Hypothalamus (tissue), 51 donors: ENCODE results near the gene MAP10.

ENCODE experiments used
- DNase-seq, 51 donors: peaks; one replicate each; lab custom pipeline; 2025; lab: John Stamatoyannopoulos, UW

Gene MAP10

DNA sequence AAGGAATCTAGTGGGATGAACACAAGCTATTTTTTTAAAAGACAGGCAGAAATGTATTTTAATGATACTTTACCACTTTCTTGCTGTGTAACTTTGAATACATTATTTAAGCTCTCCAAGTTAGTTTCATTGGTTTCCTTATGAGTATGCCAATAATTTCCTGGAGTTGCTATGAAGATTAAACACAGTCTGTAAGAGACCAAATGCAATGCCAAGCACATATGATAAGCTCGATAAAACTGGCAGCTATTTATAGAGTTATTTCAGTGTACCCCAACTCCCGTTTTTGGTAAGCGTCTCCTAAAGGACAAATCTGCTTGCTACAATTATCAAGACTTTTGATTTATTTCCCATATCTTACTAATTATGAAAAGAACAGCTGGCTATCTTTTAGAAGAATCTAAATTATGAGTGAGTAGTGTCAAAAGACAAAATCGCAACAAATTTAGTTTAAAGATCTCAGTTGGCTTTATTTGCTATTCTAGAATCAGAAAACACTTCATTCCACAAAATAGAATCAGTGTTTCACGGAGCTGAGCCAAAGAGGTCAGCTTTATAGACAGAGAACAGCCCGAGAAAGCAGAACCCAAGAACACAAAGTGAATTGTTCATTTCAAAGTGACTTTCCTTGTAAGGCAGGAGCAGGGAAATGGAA is 7.2 kb upstream of the MAP10 start:
- DNase-seq = no peak

DNA sequence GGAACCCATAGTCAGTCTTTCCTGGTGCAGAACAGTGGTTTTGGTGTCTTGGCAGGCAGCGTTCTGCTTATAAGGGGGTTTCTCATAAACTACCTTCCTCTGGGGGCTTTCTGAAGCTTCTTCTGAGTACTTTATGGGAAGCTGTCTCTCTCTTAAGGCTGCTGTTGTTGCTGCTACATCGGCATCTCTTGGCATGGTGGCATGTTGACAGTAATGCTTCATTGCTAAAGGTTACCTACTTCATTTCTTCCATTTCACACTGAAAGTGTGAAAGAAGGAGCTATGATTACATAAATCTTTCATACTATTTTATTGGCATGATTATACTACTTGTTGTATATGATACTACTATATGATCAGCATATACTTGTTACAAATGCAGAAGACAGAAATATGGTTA is 6.3 kb upstream of the MAP10 start:
- DNase-seq = no peak

DNA sequence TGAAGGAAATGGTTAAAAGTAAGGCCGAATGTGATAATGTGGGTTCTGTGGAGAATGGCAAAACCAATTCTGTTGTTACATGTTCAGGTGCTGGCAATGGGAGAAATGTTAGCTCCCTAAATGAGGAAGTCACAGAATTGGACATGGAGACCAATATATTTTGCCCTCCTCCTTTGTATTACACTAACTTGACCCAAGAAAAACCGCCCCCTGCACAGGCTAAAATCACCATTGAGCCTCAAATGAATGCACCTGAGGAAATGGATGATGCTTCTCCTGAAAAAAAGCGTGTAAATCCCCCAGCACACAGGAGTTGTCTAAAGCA is 932 bp downstream of the MAP10 start:
- DNase-seq = peak in 2 of 51 donors; percentile 22 to 37

GRCh38 chr1:232810856-232811255 is 5.6 kb downstream of the MAP10 start:
- DNase-seq = no peak

GRCh38 chr1:232812560-232812959 is 7.3 kb downstream of the MAP10 start:
- no peak for DNase-seq

DNA sequence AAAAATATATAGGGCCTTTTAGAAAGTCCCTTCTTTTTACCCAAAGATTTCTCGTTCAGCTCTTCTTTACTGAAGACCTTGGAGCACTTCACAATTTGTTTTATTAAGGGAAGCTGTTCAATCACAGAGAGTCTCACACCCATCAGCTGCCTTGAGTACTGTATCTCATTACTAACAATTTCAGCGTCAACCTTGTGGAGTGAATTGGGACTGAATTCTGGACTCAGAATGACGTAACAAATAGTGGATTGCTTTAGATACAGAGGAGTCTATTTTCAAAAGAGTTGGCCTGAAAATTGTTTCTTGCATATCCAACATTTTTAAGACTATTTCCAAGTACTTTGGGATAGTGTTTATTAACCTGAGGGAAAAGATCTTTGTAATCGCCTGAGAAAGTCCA is 7.9 kb downstream of the MAP10 start:
- DNase-seq = no peak

- DNase-seq = no peak
Measured at GRCh38 chr1:232813760-232814159, 8.5 kb downstream of the MAP10 start.

GRCh38 chr1:232816324-232816723 is 11.1 kb downstream of the MAP10 start:
- DNase-seq = no peak

GRCh38 chr1:232818040-232818439 is 12.8 kb downstream of the MAP10 start:
- no peak for DNase-seq

DNA sequence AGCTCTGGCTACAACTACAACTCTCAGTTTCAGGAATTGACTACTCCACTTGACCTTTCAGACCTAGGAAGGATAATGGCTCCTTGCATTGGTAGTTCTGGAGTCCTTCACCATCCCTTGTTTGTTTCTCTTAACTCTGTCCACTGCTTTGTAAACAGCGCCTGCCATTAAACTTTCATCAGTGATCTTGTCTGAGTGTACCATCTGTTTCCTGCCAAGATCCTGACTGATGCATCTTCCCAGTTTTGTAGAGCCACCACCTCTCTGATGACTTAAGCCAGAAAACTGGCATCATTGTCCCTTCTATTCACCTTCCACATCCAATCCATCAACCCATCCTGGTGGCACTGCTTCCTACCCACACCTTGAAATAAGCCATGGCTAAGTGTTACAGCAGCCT is 15.2 kb downstream of the MAP10 start:
- no peak for DNase-seq

GRCh38 chr1:232822530-232822929 is 17.3 kb downstream of the MAP10 start:
- no peak for DNase-seq

DNA sequence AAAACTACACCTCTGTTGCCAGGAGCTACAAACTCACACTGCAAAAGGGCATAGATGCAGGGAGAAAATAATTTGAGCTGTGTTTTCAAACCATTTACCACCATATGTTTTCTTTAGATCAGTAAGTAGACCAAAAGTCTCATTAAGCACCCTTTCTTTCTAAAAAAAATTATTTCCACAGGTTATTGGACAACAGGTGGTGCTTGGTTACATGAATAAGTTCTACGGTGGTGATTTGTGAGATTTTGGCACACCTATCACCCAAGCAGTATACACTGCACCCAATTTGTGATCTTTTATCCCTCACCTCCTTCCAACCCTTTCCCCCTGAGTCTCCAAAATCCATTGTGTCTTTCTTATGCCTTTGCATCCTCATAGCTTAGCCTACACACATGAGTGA is 21.1 kb downstream of the MAP10 start:
- no peak for DNase-seq

GRCh38 chr1:232830661-232831060 is 25.4 kb downstream of the MAP10 start:
- no peak for DNase-seq

GRCh38 chr1:232831895-232832294 is 26.7 kb downstream of the MAP10 start:
- no peak for DNase-seq

- DNase-seq = no peak
Measured at GRCh38 chr1:232834066-232834465, 28.9 kb downstream of the MAP10 start.

GRCh38 chr1:232835166-232835565 is 29.9 kb downstream of the MAP10 start:
- DNase-seq = no peak

- no peak for DNase-seq
Measured at GRCh38 chr1:232837087-232837486, 31.9 kb downstream of the MAP10 start.

GRCh38 chr1:232841823-232842565 is 36.8 kb downstream of the MAP10 start:
- no peak for DNase-seq

GRCh38 chr1:232844791-232845190 is 39.6 kb downstream of the MAP10 start:
- DNase-seq = no peak

DNA sequence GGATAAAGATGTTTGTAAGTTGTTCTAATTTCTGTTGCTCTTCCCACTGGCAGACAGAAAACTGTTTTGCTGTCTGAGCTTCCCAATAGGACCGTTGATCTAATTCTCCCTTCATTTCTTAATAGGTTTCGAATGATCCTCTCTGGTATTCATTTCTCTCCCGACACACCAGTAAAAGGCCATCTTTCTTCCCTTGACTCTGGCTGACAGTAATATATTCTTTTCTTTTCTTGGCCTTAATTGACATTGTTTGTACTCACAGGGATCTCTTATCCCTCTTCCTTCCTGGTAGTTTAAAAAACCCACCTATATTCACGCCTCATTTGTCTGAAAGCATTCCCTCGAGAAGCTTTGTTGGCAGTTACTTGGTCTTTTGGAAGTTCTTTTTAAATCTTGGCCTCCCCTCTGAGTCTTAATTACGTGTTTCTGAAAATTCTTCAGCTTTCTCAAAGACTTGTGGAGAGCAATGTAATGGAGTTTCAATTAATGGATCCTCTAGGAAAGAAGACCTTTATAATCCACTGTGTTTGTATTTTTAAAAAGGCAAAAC is 40.3 kb downstream of the MAP10 start:
- DNase-seq = no peak

GRCh38 chr1:232851532-232851931 is 46.3 kb downstream of the MAP10 start:
- no peak for DNase-seq
